Uterus (tissue), 4 donors: ENCODE results near the gene ADGRG6. TPM values are rescaled to one million over a fixed set of nuclear protein-coding genes. Genes with fewer than 3 reads are reported as not detected.

Source experiments
- DNase-seq, 2 donors: peaks; one replicate each; pipeline ENCODE4 v3.0.0-alpha.2; 2019 to 2020
- H3K27ac ChIP-seq, 2 donors: fragments of 200-600 bp; sonication (generic); 1 replicate in 1 of 2; 2 replicates in 1 of 2; pipeline ENCODE4 v1.5.1; 2016 to 2018
- H3K27me3 ChIP-seq, 2 donors: fragments of 200-600 bp; sonication (generic); one replicate each; pipeline ENCODE4 v1.5.1; 2018 to 2019; ENCODE audit warnings: control low read depth in 1 of 2
- H3K36me3 ChIP-seq, 2 donors: fragments of 200-600 bp; sonication (generic); one replicate each; pipeline ENCODE4 v1.5.1; 2019; ENCODE audit warnings: control low read depth in 1 of 2
- H3K4me1 ChIP-seq, 2 donors: fragments of 200-600 bp; sonication (generic); one replicate each; pipeline ENCODE4 v1.5.1; 2018 to 2019; ENCODE audit warnings: control low read depth in 1 of 2
- H3K4me3 ChIP-seq, 2 donors: fragments of 200-600 bp; sonication (generic); 1 replicate in 1 of 2; 2 replicates in 1 of 2; pipeline ENCODE4 v1.5.1; 2018 to 2019; ENCODE audit warnings: mild to moderate bottlenecking in 1 of 2
- H3K9me3 ChIP-seq, 2 donors: fragments of 200-600 bp; sonication (generic); one replicate each; pipeline ENCODE4 v1.5.1; 2019; ENCODE audit warnings: control low read depth in 1 of 2
- POLR2A ChIP-seq, 2 donors: fragments of 450-650 bp; IDR thresholded peaks; one replicate each; pipeline ENCODE4 v1.6.1; 2016; ENCODE audit warnings: antibody characterized with exemption in 2 of 2, mild to moderate bottlenecking in 1 of 2, moderate library complexity in 1 of 2
- intact Hi-C: fragments of 100-400 bp; cut with DNase I; formaldehyde crosslinking; loops from one replicate; pipeline ENCODE4 v1.15.1; 2023; ENCODE audit warnings: low total_unique reads
- total RNA-seq, 4 donors: library from RNA; depleted of rRNA in 3 of 4; stranded (reverse); fragments of >200 nt in 3 of 4; gene quantifications; one replicate each; pipeline versions ENCODE4 v1.1.0 to v1.2.4, GENCODE V29; 2014 to 2023
- TF ChIP-seq, protein P1 (sequence below), 4 experiments: fragments of 200-600 bp in 2 of 4; fragments of 450-650 bp in 2 of 4; sonication (generic) in 2 of 4; IDR thresholded peaks; one replicate each; pipeline ENCODE4 v1.5.1; 2016 to 2019; ENCODE audit warnings: antibody characterized with exemption in 4 of 4, mild to moderate bottlenecking in 2 of 4, moderate library complexity in 1 of 4
- donor health status: DM: yes; HTN: yes; CAD: no.

ADGRG6 gene
- total RNA-seq, 4 donors from 2014 or later: 3.6 to 23.8 (median 9.5) TPM

DNA sequence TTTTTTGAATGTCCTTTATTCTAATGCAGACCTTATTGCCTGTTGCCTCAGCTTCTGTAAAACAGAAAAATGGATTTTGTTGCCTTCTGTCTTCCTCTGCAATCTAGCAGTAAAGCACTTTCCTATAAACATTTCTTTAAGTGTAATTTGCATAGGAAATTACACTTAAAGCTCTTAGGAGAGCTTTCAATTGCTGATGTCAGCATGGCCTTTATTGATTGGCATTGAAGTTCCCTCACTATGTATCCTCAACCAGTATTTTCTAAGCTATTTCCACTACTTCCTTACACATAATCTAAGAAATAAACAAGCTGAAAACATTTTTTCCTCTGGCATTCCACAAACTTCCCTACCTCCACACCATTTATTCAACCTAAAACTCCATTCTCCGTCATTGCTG is 22.3 kb downstream of the ADGRG6 start:
- Histone ChIP-seq H3K4me3 (no peak overlapping the region), H3K4me1 (no peaks in the 10 kb centered on the region), H3K9me3 (no peaks in the 10 kb centered on the region), H3K36me3 (no peaks in the 10 kb centered on the region), H3K27ac (no peak overlapping the region), H3K27me3 (peaks cover 0 to 3% of the 10 kb centered on the region in 2 donors)
- intact Hi-C loops: no loop called here
- DNase-seq: no peak
- TF ChIP-seq, protein P1, sequence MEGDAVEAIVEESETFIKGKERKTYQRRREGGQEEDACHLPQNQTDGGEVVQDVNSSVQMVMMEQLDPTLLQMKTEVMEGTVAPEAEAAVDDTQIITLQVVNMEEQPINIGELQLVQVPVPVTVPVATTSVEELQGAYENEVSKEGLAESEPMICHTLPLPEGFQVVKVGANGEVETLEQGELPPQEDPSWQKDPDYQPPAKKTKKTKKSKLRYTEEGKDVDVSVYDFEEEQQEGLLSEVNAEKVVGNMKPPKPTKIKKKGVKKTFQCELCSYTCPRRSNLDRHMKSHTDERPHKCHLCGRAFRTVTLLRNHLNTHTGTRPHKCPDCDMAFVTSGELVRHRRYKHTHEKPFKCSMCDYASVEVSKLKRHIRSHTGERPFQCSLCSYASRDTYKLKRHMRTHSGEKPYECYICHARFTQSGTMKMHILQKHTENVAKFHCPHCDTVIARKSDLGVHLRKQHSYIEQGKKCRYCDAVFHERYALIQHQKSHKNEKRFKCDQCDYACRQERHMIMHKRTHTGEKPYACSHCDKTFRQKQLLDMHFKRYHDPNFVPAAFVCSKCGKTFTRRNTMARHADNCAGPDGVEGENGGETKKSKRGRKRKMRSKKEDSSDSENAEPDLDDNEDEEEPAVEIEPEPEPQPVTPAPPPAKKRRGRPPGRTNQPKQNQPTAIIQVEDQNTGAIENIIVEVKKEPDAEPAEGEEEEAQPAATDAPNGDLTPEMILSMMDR (IDR thresholded peaks at IDR 0.05): no peak
- no peak for TF ChIP-seq POLR2A (IDR thresholded peaks at IDR 0.05)

GRCh38 chr6:142325111-142325510 is 23.3 kb downstream of the ADGRG6 start:
- DNase-seq: no peak
- no peaks in the 10 kb centered on the region for H3K4me1 ChIP-seq
- H3K4me3 ChIP-seq: no peak overlapping the region
- H3K27me3 ChIP-seq: peaks cover 0 to 3% of the 10 kb centered on the region in 2 donors
- H3K9me3 ChIP-seq: no peaks in the 10 kb centered on the region
- TF ChIP-seq, protein P1 (IDR thresholded peaks at IDR 0.05): no peak
- no peak for TF ChIP-seq POLR2A (IDR thresholded peaks at IDR 0.05)
- no peaks in the 10 kb centered on the region for H3K36me3 ChIP-seq
- H3K27ac ChIP-seq: no peak overlapping the region
- intact Hi-C loops: no loop called here

DNA sequence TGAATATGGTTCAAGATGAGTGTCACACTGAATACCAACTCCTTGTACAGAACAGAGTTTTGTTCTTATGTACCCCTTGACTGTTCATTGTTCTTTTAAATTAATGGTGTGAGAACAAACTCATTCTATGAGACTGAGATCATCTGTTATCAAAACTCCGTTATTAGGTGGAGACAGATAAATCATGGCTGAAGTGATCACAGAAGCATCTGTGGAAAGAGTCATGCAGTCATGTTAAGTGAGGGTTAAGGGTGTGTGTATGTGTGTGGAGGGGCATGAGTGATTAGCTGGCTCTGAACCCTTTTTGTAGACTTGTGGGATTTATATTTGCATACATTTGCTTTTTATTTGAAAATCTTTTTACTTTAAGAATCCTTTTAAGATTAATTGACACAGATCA is 24.7 kb downstream of the ADGRG6 start:
- TF ChIP-seq, protein P1 (IDR thresholded peaks at IDR 0.05): no peak
- TF ChIP-seq POLR2A (IDR thresholded peaks at IDR 0.05): no peak
- Histone ChIP-seq H3K27ac (no peak overlapping the region), H3K4me3 (no peak overlapping the region), H3K4me1 (no peaks in the 10 kb centered on the region), H3K36me3 (no peaks in the 10 kb centered on the region), H3K9me3 (no peaks in the 10 kb centered on the region), H3K27me3 (no peaks in the 10 kb centered on the region)
- DNase-seq: no peak
- intact Hi-C loops: no loop called here

DNA sequence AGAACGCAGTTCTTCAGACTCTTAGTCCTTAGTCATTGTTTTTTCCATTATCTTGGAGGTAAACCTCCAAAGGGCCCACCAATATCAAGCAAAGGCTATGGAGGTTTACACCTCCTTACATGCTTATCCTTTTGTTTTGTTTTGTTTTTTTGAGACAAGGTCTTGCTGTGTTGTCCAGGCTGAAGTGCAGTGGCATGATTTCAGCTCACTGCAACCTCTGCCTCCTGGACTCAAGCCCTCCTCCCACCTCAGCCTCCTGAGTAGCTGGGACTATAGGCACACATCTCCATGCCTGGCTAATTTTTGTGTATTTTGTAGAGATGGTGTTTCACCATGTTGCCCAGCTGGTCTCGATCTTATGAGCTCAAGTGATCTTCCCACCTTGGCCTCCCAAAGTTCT is 26.3 kb downstream of the ADGRG6 start:
- Histone ChIP-seq H3K9me3 (no peaks in the 10 kb centered on the region), H3K36me3 (no peaks in the 10 kb centered on the region), H3K4me3 (no peak overlapping the region), H3K27ac (no peak overlapping the region), H3K27me3 (no peaks in the 10 kb centered on the region), H3K4me1 (no peaks in the 10 kb centered on the region)
- no peak for TF ChIP-seq POLR2A (IDR thresholded peaks at IDR 0.05)
- TF ChIP-seq, protein P1 (IDR thresholded peaks at IDR 0.05): no peak
- no peak for DNase-seq
- intact Hi-C loops: no loop called here

DNA sequence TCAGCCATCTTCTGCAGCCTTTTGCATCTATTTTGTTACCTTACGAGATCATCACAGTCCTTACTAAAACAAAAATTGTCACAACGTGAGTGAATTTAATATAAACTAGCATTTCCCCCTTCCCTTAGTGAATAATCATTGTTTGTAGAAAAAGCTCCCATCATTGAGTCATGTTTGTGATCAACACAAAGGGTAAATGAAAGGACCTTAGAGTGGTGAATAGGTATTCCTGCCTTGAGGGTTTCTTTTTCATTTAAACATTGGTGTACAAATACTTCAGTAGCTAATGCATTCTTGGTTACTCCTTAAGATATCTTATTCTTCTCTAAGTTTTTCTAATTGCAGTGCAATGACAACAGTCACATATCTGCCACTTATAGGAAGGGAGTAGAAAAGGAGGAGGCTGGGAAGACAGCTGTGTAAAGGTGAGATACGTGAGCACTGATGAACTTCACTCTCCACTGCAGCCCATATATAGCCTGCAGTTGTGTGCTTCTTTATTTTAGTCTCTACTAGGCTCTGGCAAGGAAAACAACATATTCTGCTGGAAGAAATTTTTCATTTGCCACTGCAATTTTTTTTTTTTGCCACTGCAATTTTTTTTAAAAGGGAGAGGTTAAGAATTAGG is 27.8 kb downstream of the ADGRG6 start:
- no peak overlapping the region for H3K4me3 ChIP-seq
- H3K36me3 ChIP-seq: no peaks in the 10 kb centered on the region
- no peak overlapping the region for H3K27ac ChIP-seq
- no peak for TF ChIP-seq POLR2A (IDR thresholded peaks at IDR 0.05)
- TF ChIP-seq, protein P1 (IDR thresholded peaks at IDR 0.05): no peak
- no peaks in the 10 kb centered on the region for H3K4me1 ChIP-seq
- no peaks in the 10 kb centered on the region for H3K9me3 ChIP-seq
- no peaks in the 10 kb centered on the region for H3K27me3 ChIP-seq
- DNase-seq: no peak
- intact Hi-C loops: no loop called here
